Forelimb muscle (tissue), 1 donor: ENCODE results near the gene ZNF780B. TPM values are rescaled to one million over a fixed set of nuclear protein-coding genes. Genes with fewer than 3 reads are reported as not detected.
"Not testable (repeated sequence)": the region's sequence is repeated elsewhere in the genome, so short reads cannot be mapped to it uniquely, and the experiment has no call there.

Experiments used
- DNase-seq: peaks from one replicate; pipeline ENCODE4 v3.0.0-alpha.2; 2013; ENCODE audit warnings: low read depth
- polyA plus RNA-seq: library from polyadenylated mRNA; unstranded; fragments of 120-200 nt; gene quantifications from one replicate; pipeline ENCODE4 v1.2.1, GENCODE V29; 2013; ENCODE audit not compliant: insufficient read length

ZNF780B gene
- 13.4 TPM for polyA plus RNA-seq

GRCh38 chr19:40055832-40056504 lies at the start of gene ZNF780B:
Gene ZNF780B, minus strand, starts transcription at chr19:40056231. Its CDS starts 5,899 bp downstream, at chr19:40050332.
- peak; percentile 16 for DNase-seq

- no peak for DNase-seq
Measured at GRCh38 chr19:40104754-40105153, 48.7 kb upstream of the ZNF780B start.

- DNase-seq = no peak
Measured at GRCh38 chr19:40103600-40103999, 47.6 kb upstream of the ZNF780B start.

DNA sequence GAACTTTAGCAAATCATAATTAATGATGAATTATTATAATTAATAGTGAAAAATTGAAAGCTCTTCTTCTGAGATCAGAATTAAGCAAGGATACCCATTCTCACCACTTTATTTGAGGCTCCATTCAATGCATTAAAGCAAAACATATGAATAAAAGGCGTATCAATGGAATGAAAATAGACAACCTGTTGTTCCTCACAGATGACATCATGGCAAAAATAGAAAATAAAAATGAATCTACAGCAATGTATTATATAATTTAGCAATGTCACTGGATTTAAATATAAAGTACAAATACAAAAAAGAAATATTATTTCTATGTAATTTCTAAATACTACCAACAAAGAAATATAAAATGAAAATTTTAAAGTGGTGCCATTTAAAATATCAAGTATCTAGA lies 45.8 kb upstream of the ZNF780B start:
- DNase-seq = no peak

DNA sequence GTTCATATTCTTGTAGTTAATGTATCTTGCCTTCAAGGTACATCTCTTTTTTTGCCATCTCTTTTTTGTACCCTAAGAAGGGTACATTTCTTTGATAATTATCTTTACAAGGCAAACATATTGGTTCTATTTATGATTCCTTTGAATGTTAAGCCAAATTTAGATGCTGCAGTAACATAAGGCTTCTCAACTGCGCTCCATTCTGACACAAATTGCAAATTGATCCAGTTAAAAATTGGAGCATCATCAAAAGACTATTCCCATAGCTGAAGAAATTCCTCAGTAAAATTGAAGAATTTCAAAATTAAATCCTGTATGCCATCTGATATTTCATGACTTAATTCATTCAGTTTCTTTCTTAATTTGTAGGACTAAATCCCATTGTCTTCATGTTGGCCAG lies 37.4 kb upstream of the ZNF780B start:
- no peak for DNase-seq

- DNase-seq = no peak
Measured at GRCh38 chr19:40091205-40092129, 35.4 kb upstream of the ZNF780B start.

DNA sequence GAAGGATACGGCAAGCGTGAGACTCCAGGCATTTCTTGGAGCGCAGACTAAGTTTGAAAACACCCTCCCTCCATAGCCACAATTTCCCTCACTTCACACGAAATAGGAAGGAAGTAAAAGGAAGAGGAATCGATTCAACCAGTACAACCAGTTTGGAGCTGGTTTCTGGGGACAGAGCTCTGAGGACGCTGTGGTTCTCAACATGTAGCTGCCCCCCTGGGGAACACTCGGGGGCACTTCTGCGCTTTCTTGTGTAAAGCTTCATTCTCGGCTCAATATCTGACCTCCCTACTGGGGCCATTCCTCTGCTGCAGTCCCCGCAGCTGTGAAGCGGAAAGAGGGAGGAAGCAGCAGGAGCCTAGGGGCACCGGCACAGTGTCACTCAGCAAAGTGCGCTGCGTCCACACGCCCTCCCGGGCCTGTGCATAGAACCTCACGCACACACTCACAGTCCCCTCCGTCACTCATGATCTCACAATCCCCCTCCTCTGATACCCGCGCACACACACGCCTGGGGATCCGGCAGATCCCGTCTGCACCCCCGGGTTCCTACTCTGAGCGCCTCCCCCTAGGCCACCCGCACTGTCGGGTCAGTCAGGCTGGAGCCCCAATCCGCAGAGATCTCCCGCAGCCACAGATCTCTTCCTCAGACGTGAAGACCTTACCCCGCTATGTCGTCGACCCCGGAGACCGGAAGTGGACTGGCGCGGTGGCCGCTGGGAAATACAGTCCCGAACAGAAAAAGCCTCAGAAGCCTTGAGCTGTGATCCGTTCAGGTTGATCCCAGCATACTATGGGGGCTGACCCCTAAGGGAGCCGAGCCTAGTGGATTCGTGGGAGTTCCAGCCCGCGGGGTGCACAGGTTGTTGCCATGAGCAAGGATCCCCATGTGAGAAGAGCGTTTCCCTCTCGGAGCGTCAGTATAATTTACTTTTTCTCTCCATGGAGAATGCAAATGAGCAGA lies 34.5 kb upstream of the ZNF780B start, which contains the start of gene ZNF780A:
Gene ZNF780A, minus strand, starts transcription at position 703 of the 964 bp plus-strand sequence. CDS start 6,190 bp downstream, outside the sequence.
- DNase-seq = no peak

DNA sequence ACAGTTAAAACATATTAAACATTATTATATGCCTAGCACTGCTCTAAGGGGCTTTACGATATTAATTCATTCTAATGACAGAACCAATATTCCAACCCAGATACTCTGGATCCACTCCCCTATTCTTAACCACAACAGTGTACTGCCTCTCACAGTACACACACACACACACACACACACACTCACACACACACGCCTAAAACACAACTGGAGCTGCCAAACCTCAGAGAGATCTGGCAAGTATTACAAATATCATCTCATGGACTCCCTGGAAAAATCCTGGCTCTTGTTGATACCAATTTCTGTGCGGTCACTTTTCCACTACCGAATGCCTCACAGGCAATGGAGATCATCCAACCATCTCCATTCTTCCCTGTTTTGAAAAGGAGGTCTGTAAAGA lies 33.4 kb upstream of the ZNF780B start:
- DNase-seq = no peak

DNA sequence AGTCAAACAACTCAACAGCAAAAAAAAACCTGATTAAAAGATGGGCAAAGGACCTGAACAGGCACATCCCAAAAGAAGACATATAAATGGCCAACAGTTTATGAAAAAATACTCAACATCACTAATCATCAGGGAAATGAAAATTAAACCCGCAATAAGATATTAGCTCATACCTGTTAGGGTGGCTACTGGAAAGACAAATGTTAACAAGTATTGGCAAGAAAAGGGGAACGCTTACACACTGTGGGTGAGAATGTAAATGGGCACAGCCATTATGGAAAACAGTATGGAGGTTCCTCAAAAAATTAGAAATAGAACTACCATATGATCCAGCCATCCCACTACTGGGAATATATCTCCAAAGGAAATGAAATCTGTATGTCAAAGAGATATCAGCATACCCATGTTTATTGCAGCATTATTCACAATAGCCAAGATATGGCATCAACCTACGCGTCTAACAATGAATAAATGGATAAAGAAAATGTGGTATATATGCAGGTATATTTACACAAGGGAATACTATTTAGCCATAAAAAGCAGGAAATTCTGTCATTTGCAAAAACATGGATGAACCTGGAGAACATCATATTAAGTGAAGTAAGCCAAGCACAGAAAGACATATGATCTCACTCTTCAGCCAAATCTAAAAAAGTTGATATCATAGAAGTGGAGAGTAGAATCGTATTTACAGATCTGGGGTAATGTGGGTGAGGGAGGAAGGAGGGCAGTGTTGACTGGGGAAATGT lies 32.4 kb upstream of the ZNF780B start:
- no peak for DNase-seq

- DNase-seq = no peak
Measured at GRCh38 chr19:40084948-40085347, 28.9 kb upstream of the ZNF780B start.

- DNase-seq = no peak
Measured at GRCh38 chr19:40081411-40081810, 25.4 kb upstream of the ZNF780B start.

DNA sequence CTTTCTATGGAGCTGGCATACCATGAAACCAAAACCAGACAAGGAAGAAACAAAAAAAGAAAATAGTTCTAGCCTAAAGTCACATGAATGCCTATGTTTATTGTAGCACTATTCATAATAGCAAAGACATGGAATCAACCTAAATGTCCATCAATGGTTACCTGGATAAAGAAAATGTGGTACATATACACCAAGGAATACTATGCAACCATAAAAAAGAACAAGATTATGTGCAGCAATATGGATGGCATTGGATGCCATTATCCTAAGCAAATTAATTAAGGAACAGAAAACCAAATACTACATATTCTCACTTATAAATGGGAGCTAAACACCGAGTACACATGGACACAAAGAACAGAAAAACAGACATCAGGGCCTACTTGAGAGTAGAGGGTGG lies 24.3 kb upstream of the ZNF780B start:
- DNase-seq = no peak

DNA sequence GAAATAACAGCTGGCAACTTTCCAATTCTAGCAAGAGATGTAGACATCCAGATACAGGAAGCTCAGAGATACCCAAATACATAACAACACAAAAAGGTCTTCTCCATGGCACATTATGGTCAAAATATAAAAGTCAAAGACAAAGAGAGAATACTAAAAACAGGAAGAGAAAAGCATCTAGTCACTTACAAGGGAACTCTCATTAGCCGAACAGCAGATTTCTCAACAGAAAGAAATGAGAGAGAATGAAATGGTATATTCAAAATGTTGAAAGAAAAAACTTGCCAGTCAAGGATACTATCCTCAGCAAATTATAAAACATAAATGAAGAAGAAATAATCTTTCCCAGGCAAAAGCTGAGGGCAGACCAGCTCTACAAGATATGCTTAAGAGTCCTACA lies 22.3 kb upstream of the ZNF780B start:
- DNase-seq = no peak

- no peak for DNase-seq
Measured at GRCh38 chr19:40070058-40070457, 14.0 kb upstream of the ZNF780B start.

GRCh38 chr19:40059624-40060023 lies 3.6 kb upstream of the ZNF780B start:
- no peak for DNase-seq

DNA sequence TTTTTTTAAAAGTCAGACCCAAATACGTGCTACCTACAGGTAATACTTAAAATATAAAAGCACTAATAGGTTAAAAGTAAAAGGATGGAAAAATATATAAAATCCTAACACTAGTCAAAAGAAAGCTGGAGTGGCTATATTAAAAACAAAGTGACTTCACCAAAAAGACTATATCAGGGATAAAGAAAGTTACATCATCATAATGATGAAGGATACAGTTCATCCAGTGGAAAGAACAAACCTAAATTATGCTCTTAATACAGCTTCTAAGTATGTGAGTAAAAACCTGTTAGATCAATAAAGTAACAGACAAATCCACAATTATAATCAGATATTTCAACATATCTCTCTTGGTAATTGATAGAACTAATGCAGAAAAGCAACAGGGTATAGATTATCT lies 1.1 kb upstream of the ZNF780B start:
- DNase-seq = no peak

DNA sequence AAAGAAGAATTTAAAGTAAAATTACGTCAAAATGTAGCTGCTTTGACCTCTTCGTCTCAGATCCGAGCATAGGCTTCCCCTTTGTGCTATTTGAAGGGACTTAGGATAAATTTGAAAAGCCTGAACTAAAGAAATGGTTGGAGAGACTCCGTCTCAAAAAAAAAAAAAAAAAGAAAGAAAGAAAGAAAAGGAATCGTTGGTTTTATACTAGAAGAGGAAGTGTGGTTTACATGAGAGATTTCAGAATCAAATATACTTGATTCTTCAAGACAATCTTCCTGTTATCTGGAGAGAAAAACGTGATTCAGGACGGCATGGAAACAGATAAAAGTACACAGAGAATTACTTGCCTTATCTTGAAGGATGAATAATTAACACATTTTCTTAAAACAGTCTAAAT lies 474 bp upstream of the ZNF780B start:
- DNase-seq = no peak

DNA sequence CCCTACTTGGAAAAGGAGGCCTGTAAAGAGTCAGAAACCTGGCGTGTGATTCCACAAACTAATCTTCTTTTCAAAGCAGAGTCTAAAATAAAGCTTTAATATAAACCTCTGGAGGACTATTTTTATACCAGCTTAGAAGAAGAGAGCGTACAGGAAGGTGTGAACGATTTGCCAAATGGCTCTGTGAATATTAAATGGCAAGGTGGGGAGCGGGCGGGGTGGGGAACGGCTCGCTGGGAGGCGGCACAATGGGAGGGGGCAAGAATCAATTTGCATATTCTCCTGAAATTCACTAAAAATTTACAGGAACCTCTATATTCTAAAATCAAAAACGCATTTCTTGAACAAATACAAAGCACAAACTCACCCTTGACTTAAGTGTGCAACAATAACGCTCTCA lies 982 bp downstream of the ZNF780B start:
- DNase-seq = no peak

GRCh38 chr19:40054632-40055031 lies 1.4 kb downstream of the ZNF780B start:
- DNase-seq = no peak

DNA sequence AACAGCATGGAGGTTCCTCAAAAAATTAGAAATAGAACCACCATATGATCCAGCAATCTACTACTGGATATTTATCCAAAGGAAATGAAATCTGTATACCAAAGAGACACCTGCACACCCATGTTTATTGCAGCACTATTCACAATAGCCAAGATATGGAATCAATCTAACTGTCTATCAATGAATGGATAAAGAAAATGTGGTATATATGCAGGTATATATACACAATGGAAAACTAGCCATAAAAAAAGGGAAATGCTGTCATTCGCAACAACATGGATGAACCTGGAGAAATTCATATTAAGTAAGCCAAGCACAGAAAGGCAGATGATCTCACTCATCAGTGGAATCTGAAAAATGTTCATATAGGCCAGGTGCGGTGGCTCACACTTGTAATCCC lies 2.5 kb downstream of the ZNF780B start:
- no peak for DNase-seq

DNA sequence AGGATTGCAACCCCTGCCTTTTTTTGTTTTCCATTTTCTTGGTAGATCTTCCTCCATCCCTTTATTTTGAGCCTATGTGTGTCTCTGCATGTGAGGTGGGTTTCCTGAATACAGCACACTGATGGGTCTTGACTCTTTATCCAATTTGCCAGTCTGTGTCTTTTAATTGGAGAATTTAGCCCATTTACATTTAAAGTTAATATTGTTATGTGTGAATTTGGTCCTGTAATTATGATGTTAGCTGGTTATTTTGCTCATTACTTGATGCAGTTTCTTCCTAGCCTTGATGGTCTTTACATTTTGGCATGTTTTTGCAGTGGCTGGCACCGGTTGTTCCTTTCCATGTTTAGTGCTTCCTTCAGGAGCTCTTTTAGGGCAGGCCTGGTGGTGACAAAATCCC lies 14.3 kb downstream of the ZNF780B start:
- not testable (repeated sequence) for DNase-seq
